NCI-H345 treated with DMSO at 0.1 percent for 48 hours (cell line): ENCODE results near the gene RABGGTA.
"Not testable (repeated sequence)": the region's sequence is repeated elsewhere in the genome, so short reads cannot be mapped to it uniquely, and the experiment has no call there.

Source experiments
- DNase-seq: peaks from one replicate; lab custom pipeline; 2025; ENCODE audit not compliant: unreplicated experiment; lab: John Stamatoyannopoulos, UW

The RABGGTA gene

DNA sequence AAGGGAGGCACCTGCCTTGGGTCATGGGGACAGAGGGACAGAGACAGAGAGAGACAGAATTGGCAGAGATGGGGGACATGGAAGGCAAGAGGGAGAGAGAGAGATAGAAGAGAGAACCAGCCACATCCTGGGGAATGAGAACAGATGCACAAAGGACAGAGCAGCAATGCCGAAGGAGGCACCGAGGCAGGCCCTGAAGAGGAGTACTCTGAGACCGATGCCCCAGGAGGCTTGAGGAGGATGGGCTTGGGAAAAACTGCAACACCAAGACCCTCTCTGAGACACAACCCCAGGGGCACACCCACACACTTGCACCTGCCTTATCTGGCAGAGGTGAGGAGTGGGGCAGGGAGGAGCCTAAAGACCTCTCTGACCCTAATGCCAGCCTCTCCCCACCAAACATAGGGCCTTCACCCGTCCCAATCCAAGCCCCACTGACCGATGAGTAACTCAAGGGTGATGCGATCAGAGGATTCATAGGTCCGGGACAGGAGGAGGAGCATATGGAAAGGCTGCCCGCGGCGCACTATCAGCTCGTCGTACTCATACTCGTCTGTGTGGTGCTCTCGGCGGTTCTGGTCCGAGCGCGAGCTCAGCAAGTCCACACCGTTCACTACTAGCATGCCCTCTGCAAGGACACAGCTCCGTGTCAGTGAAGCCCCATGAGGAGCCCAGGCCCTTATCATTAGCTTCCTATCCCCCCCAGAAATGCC is 10.0 kb downstream of the RABGGTA start:
- no peak for DNase-seq

DNA sequence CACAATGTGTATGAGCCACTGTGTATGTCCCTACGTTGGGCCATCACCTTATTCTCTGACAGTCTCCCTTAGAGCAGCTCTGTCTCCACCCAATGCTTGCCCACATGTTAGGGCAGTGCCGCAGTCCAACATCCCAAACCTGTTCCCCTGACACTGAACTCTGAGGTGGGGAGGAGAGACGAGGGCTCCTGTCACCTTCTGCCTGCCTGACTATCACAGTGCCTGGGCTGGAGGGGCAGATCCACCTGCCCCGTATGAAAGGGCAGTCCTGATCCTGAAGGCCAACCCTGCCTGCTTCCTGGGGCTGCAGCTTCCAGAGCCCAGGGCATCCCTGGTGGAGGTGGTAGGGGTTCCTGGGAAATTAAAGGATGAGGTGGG is 10.6 kb downstream of the RABGGTA start:
- no peak for DNase-seq

DNA sequence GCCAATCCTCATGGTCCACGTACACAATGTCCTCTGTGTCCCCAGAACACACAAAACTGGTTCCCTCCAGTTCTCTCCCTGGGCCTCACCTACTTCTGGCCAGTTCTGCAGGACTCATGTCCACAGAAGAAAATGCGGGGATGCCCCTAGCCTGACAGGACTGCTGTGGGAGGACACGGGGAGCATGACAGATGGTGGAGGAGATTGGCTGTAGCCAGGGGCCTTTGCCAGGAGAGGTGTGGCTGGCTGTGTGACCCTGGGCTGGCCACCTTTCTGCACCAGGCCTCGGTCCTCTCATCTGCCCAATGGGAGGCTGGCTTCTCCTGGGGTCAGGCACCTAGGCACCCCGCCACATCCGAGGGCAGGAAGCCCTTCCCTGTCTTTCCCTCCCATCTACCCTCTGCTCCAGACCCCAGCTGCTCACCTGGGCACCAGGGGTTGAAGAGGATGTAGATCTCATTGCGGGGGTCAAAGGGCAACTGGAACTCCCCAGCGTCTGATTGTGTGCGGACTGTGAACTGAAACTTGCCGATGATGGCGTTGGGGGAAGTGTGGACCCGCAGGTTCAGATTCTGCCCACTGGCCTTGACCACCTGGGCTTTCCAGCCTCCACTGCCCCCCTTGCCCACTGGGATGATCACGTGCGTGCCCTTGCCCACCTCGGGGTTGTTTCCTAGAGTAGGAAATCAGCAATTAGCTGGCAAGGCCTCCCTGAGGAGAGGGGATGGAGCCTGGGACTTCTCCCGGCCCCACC is 11.2 kb downstream of the RABGGTA start:
- no peak for DNase-seq

DNA sequence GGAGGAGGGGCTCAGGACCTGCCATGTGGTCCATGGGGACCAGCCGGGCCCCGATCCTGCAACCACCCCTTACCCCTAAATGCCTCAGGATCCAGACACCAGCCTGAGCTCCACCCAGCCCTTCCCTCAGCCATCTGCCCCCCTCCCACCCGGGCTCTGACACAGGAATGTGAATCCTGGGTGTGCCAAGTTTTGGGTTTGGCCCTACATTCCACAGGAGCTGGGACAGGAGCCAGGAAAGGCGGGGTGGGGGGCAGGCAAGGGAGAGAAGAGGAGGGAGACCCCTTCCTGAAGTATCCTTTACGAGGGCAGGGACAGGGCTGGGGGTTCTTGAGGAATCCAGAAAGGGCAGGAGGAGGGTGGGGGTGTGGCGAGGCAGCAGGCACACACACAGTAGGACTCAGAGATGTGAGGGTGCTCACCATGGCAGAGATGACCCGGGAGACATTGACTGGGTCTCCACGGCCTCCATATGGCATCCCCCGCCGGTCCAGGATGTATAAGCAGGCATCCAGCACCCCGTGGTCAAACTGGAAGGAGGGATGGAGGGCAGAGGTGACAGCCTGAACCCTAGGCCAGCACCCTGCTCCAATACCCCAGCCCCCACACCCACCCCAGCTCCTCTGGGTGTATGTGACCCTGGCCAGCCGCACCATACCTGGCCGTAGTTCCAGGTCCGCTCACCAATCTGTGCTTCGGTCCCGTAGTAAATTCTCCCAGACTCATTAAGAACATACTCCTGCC is 11.9 kb downstream of the RABGGTA start:
- no peak for DNase-seq

DNA sequence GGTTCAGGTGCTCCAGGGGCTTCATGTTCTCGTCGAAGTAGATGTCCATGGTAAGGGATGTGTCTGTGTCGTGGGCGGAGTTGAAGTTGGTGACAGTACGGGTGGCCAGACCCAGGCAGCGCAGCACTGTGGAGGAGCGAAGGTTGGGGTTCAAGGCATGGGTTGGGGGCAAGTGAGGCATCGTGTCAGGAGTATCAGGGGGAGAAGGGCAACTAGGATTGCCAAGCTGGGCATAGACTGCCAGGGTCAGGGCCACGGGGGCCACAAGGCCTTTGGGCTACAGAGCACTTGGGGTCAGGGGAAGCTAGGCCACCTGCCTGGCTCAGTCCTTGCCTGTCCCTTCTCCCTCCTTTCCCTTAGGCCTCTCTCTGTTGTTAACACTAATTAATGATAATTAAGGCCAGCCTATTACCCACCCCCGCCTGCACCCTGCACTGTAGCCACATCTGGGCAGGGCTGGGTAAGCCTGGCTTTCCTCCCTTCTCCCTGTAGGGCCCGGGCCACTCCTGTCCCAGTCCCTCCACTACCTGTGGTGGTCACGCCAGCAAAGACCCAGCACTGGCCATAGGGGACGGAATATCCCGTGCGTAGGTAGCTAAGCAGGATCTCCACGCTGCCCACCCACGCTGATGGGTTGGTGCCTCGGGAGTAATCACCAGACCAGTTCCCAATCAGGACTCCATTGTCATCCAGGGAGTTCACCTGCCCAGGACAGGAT is 12.7 kb downstream of the RABGGTA start:
- DNase-seq: no peak

DNA sequence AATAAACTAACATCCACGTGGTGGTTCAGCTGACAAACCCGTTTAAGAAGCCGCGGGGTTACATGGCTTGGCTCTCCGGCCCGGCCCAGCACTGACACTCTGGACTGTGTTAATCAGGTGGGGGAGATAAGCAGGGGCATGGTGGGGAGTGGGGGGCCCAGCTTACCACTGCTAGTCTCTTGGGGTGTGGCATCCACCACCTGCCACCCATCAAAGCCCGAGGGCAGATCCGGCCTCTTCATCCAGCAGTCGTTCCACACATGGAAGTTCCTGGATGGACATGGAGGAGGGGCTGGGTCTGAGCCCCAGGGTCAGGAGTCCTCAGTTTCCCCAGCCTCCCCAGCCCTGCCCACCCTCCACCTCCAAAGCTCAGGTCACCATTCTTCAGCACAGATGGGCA is 13.3 kb downstream of the RABGGTA start:
- no peak for DNase-seq

DNA sequence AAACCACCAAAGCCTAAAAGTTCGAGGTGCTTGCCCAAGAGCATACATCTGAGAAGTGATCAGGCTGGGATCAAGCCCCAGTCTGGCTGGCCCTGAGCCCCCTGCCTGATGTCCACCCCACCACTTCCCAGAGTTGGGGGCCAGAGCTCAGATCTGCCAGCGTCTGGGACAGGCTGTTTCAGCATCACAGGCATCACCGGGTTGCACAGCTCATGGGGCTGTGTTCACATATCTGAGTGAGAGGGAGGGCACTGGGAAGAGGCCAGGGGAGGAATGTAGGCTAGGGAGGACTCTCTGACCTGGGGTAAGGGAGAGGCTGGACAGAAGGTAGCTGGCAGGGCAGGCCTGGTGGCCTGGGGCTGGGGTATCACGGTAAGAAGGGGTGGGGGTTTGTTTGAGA is 14.4 kb downstream of the RABGGTA start:
- DNase-seq: no peak

DNA sequence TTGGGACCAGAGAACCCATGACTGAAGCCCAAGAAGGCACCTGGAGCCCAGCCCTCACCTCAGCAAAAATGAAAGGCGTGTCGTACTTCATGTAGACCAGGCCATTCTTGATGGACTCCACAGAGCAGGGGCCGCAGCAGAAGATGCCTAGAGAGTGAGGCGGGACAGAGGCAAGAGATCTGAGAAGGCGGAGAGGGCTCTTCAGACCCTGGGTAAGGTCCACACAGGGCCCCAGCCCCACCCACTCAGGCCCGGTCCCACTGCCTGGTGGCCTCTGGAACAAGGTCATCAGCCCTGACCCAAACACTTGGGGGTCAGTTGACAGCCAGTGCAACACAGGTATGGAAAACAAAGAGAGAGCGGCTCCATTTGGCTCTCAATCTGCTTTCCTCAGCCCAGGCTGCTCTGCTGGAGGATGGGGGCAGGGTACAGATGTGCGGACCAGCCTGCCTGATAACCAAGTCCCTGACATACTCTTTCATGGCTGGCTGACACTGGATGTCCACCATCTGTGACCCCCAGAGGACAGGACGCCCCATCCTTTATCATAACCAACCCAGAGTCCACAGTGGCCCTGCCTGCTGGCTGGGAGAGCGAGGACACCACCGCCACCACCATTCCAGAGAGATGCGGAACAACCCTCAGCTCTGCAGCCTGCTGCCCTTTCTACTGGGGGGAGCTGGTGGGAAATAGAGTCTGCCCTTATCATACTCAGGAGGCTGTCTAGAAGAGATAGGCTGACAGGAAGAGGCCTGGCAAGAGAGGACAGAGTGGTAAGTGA is 15.3 kb downstream of the RABGGTA start:
- DNase-seq: no peak

DNA sequence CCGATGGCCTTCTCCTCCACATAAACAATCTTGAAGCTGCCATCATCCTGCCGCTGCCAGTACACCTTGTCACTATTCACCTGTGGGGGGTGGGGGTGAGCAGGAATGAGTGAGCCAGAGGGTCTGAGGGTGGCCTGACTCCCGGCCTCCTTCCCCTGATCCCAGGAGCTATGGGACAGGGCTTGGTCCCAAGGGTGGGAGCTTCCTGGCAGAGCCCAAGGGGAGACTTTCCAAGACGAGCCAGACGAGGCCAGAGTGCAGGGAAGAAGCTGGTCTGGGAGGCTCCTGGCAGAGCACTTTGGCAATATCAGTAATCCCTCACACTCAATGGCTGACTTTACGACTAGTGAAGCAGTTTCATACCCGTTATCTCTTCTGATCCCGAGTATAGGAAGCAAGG is 16.0 kb downstream of the RABGGTA start:
- DNase-seq: no peak

DNA sequence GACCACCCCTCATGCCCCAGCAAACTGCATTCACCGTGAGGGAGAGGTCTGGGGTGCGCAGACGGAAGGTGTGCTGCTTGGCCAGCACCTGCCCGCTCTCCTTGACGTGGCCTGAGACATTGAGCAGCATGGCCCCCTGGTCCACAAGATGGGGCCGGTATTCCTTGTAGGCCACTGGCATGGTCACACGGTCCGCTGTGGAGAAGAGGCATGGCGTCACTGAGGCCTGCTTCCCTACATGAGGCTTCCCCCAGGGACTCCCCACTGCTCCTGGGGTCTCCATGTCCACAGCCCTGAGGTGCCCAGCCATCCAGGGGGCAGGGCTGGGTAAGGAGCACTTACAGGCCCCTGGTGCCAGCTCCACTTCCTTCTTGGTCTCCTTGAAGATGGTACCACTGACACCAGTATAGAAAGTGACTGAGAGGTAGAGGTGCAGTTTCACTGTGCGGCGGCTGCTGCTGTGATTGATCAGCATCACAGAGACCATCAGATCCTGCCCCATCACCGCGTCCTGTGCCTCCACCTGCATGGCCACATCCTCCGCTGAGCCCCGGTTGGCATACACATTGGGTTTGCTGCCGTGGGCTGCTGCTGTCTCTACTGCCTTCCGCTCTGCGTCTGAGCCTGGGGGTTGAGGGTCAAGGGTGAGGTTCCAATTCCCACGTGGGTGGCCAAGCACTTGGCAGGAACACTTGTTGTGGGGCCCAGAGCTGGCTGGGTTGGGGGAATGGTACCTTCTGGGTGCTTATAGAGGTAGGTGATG is 16.6 kb downstream of the RABGGTA start:
- DNase-seq: no peak

DNA sequence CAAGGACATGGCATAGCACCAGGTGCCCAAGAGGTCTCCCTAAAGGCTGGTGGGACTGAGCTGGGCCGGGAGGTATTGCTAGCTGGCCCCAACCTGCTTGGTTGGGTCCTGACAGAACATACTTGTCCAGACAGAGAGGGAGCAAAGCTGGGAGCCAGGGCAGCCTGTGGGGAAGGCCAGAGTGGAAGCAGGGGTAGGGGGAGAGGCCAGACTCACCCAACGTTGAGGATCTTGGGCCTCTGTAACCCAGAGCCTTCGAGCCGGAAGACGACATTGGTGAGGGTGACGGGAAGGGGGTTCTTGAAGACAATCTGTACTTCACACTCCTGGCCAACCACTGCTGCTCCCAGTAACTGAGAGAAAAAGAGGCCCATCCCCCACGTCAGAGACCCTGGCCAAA is 17.5 kb downstream of the RABGGTA start:
- DNase-seq: no peak

DNA sequence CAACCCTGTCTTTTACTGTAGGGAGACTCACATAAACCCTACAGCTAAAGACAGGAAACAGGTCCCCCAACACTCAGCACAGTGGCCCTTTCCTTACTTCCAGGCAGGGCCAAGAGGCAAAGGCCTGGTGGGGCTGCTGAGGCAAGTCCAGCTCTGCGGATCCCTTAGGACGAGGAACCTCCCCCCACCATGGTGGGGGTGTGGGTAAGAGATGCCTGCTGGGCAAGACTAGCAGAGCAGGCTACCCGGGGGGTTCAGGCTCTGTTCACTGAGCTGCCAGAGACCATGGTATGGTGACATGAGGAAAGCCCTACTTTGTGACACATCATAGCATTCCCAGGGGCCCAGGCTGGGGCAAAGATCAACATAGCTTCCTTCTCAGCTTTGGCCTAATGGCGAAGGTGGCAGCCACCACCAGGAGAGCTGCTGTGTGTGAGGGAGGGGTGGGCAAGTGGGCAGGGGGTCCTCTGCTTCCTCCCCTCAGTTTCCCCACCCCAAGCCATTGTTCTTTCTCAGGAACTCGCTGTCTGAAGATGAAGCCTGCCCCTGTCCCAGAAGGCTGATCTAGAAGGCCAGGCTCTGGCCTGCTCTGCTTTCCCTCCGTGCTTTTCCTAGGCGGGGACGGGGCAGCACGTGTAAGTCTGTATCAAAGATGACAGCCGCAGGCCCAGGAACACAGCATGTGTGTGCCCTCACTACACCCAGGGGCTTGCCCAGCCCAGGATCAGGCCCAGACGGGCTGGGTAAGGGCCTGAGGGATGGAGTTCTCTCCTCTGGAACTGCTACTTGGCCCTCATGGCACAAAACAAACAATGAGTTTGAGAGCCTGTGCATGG is 18.9 kb downstream of the RABGGTA start:
- no peak for DNase-seq

DNA sequence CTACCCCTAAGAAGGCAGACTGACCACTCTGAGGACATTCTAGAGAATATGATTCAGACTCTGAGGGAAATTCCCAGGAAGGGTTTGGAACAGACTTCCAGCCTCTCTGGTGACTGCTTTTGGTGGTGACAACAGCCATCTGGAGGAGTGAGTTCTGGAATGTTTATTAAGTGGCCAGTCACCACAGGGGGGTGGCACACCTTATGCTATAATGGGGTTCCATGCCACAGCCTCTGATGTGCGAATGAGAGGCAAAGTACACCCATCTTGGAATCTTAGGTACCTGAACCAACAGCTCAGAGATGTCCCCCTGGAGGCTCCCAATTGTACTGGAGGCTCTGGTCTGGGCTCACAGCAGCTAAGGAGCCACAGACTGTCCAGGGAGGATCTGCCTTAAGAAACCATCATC is 19.5 kb downstream of the RABGGTA start:
- DNase-seq: no peak

DNA sequence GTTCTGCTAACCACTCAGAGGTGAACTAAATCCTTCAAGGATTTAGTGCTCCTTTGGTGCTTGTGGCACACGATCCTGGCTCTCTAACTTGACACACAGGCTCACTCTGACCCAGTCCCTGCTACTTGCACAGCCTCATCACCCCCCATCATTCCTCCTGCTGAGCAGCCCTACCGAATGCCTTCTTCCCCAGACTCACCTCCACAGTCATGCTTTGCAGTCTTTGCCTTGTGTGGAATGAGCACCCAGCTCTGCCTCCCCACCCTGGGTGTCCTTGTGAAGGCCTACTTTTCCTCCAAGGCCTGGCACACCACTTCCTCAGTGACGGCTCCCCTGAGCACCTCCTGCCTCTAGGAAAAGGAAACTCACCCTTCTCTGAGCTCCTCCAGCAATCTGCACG is 21.0 kb downstream of the RABGGTA start:
- DNase-seq: no peak

DNA sequence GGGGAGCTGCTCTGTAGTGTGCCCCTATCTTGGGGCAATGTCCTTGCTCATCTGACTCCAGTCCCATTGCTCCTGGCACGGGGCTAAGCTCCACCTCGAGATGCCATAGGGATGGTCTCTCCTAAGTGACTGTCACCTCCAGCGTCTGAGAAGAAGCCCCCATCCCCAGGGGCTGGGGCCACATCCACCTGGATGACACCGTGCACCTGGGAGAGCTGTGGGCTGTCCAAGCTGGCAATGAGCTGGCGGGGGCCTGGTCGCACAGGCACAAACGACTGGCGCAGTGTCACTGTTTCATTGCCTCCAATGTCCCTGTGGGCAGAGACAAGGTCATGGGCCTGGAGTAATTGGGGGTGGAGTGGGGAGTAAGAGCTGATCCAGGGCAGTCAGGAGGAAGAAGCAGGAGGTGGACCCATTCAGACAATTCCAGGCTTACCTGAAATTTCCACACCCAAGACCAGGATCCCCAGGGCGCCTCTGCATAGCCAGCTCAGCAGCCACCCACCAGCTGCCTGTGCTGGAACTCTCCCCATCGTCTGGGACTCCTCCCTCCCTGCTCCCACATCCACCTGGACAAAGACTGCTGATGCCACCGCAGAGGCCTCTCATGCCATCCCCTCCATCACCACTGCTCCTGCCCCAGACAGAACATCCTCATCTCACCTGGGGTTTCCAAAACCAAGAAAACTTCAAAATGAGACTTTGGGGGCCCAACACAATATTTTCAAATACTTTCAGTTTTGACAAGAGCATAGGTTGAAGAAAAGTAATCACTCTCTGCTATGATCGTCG is 22.0 kb downstream of the RABGGTA start:
- DNase-seq: no peak

DNA sequence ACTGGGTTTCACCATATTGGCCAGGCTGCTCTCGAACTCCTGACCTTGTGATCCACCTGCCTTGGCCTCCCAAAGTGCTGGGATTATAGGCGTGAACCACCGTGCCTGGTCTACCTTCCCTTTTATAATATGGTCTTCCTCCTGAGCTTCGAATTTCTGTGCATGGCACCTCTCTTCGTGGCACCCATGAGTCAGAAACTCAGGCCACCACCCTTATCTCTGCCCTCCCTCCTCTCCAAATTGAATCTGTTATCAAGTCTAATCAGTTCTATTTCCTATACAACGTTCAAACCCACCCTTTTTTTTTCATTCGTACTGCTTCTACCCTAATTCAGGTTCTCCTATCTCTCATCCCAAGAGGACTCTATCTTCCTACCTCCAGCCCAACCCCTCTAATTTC is 24.0 kb downstream of the RABGGTA start:
- DNase-seq: no peak

DNA sequence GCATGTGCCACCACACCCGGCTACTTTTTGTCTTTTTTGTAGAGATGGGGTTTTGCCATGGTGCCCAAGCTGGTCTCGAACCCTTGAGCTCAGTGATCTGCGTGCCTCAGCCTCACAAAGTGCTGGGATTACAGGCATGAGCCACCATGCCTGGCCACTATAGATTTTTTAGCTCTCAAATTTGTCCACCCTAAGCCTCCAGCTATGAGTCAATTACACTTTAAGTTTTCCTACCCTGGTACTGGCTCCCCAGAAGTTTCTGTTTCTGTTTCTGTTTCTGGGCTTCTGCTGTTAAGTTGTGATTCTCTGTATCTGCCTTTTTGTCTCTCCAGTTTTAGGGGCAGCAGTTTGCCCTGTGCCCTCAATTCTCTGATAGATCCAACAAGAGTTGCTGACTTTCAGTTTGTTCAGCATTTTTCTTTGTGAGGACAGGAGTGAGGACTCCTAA is 24.6 kb downstream of the RABGGTA start:
- DNase-seq: no peak

DNA sequence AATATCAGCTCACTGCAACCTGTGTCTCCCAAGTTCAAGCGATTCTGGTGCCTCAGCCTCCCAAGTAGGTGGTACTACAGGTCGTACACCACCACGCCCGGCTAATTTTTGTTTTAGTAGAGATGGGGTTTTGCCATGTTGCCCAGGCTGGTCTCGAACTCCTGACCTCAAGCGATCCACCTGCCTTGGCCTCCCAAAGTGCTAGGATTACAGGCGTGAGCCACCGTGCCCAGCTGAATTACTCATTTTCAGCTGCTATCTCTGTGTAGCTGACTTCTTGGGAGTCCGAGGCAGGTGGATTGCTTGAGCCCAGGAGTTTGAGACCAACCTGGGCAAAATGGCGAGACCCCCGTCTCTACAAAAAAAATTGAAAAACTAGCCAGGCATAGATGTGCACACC is 26.0 kb downstream of the RABGGTA start:
- DNase-seq: not testable (repeated sequence)
